Measurements from ENCODE around the gene MED12L. TPM values are rescaled to one million over a fixed set of nuclear protein-coding genes. Genes with fewer than 3 reads are reported as not detected.
A peak's percentile ranks its signal among the peaks of the same experiment; 100 is the strongest.

MED12L gene
- total and polyA plus RNA-seq, 9 donors: 2.6 to 11.7 (median 6.8) TPM

- Histone ChIP-seq H3K27ac (ENCODE audit: low read length) (no peak overlapping the region), H3K27me3 (ENCODE audit: control insufficient read depth, insufficient read depth, low read length) (no peaks in the 10 kb centered on the region), H3K9me3 (replicated peaks; ENCODE audit: control insufficient read depth, low read depth, low read length) (no peaks in the 10 kb centered on the region), H3K4me1 (ENCODE audit: control insufficient read depth, insufficient read depth, low read length) (no peaks in the 10 kb centered on the region), H3K36me3 (ENCODE audit: control insufficient read depth, insufficient read depth, low read length) (no peaks in the 10 kb centered on the region), H3K4me3 (ENCODE audit: low read length) (no peak overlapping the region)
- 97% methylated on average over 3 of the region's 6 CpGs for WGBS (ENCODE audit: insufficient coverage)
- DNase-seq: no peak
These were observed 120.0 kb downstream of the MED12L start for GRCh38 chr3:151205482-151205881.

- no CpG with 5 or more reads among the region's 3 CpGs for WGBS (ENCODE audit: insufficient coverage)
- H3K4me1 ChIP-seq (ENCODE audit: control insufficient read depth, insufficient read depth, low read length): no peaks in the 10 kb centered on the region
- no peaks in the 10 kb centered on the region for H3K9me3 ChIP-seq (replicated peaks; ENCODE audit: control insufficient read depth, low read depth, low read length)
- DNase-seq: no peak
- no peak overlapping the region for H3K27ac ChIP-seq (ENCODE audit: low read length)
- H3K36me3 ChIP-seq (ENCODE audit: control insufficient read depth, insufficient read depth, low read length): no peaks in the 10 kb centered on the region
- H3K27me3 ChIP-seq (ENCODE audit: control insufficient read depth, insufficient read depth, low read length): no peaks in the 10 kb centered on the region
- no peak overlapping the region for H3K4me3 ChIP-seq (ENCODE audit: low read length)
These were observed 120.7 kb downstream of the MED12L start for GRCh38 chr3:151206201-151206600.

- no peak overlapping the region for H3K27ac ChIP-seq (ENCODE audit: low read length)
- no peaks in the 10 kb centered on the region for H3K9me3 ChIP-seq (replicated peaks; ENCODE audit: control insufficient read depth, low read depth, low read length)
These were observed 124.2 kb downstream of the MED12L start for GRCh38 chr3:151209654-151210053.

GRCh38 chr3:151210676-151211381 lies 125.4 kb downstream of the MED12L start:
- no peaks in the 10 kb centered on the region for H3K27me3 ChIP-seq (ENCODE audit: control insufficient read depth, insufficient read depth, low read length)
- 29% methylated on average over 1 of the region's 4 CpGs for WGBS (ENCODE audit: insufficient coverage)
- H3K27ac ChIP-seq (ENCODE audit: low read length): no peak overlapping the region
- H3K9me3 ChIP-seq (replicated peaks; ENCODE audit: control insufficient read depth, low read depth, low read length): no peaks in the 10 kb centered on the region
- H3K4me3 ChIP-seq (ENCODE audit: low read length): no peak overlapping the region
- no peaks in the 10 kb centered on the region for H3K36me3 ChIP-seq (ENCODE audit: control insufficient read depth, insufficient read depth, low read length)
- no peaks in the 10 kb centered on the region for H3K4me1 ChIP-seq (ENCODE audit: control insufficient read depth, insufficient read depth, low read length)
- peak; percentile 32 for DNase-seq

More at GRCh38 chr3:151209654-151210053, 124.2 kb downstream of the MED12L start:
- Histone ChIP-seq H3K4me1 (ENCODE audit: control insufficient read depth, insufficient read depth, low read length) (no peaks in the 10 kb centered on the region), H3K27me3 (ENCODE audit: control insufficient read depth, insufficient read depth, low read length) (no peaks in the 10 kb centered on the region), H3K36me3 (ENCODE audit: control insufficient read depth, insufficient read depth, low read length) (no peaks in the 10 kb centered on the region), H3K4me3 (ENCODE audit: low read length) (no peak overlapping the region)
- WGBS (ENCODE audit: insufficient coverage): 100% methylated on average over 1 of the region's 3 CpGs
- no peak for DNase-seq

GRCh38 chr3:151213151-151213550 lies 127.7 kb downstream of the MED12L start:
- Histone ChIP-seq H3K4me3 (ENCODE audit: low read length) (no peak overlapping the region), H3K27me3 (ENCODE audit: control insufficient read depth, insufficient read depth, low read length) (no peaks in the 10 kb centered on the region), H3K36me3 (ENCODE audit: control insufficient read depth, insufficient read depth, low read length) (no peaks in the 10 kb centered on the region), H3K27ac (ENCODE audit: low read length) (no peak overlapping the region), H3K4me1 (ENCODE audit: control insufficient read depth, insufficient read depth, low read length) (peaks cover 4% of the 10 kb centered on the region), H3K9me3 (replicated peaks; ENCODE audit: control insufficient read depth, low read depth, low read length) (no peaks in the 10 kb centered on the region)
- DNase-seq: peak; percentile 18
- 93% methylated on average over 2 of the region's 4 CpGs for WGBS (ENCODE audit: insufficient coverage)

- H3K36me3 ChIP-seq (ENCODE audit: control insufficient read depth, insufficient read depth, low read length): no peaks in the 10 kb centered on the region
- no peaks in the 10 kb centered on the region for H3K27me3 ChIP-seq (ENCODE audit: control insufficient read depth, insufficient read depth, low read length)
- H3K4me1 ChIP-seq (ENCODE audit: control insufficient read depth, insufficient read depth, low read length): peaks cover 4% of the 10 kb centered on the region
- WGBS (ENCODE audit: insufficient coverage): 89% methylated on average over 5 of the region's 5 CpGs
- no peaks in the 10 kb centered on the region for H3K9me3 ChIP-seq (replicated peaks; ENCODE audit: control insufficient read depth, low read depth, low read length)
- DNase-seq: no peak
- no peak overlapping the region for H3K4me3 ChIP-seq (ENCODE audit: low read length)
- no peak overlapping the region for H3K27ac ChIP-seq (ENCODE audit: low read length)
These were observed 128.4 kb downstream of the MED12L start for GRCh38 chr3:151213881-151214280.

- H3K27me3 ChIP-seq (ENCODE audit: control insufficient read depth, insufficient read depth, low read length): no peaks in the 10 kb centered on the region
- no peaks in the 10 kb centered on the region for H3K9me3 ChIP-seq (replicated peaks; ENCODE audit: control insufficient read depth, low read depth, low read length)
- no peak overlapping the region for H3K27ac ChIP-seq (ENCODE audit: low read length)
- no peaks in the 10 kb centered on the region for H3K36me3 ChIP-seq (ENCODE audit: control insufficient read depth, insufficient read depth, low read length)
- DNase-seq: no peak
- WGBS (ENCODE audit: insufficient coverage): no CpG with 5 or more reads among the region's 1 CpG
- peaks cover 4% of the 10 kb centered on the region for H3K4me1 ChIP-seq (ENCODE audit: control insufficient read depth, insufficient read depth, low read length)
- H3K4me3 ChIP-seq (ENCODE audit: low read length): no peak overlapping the region
These were observed 129.0 kb downstream of the MED12L start for GRCh38 chr3:151214459-151214858.

GRCh38 chr3:151216641-151217607 lies 131.5 kb downstream of the MED12L start:
- peaks cover 4% of the 10 kb centered on the region for H3K4me1 ChIP-seq (ENCODE audit: control insufficient read depth, insufficient read depth, low read length)
- H3K9me3 ChIP-seq (replicated peaks; ENCODE audit: control insufficient read depth, low read depth, low read length): no peaks in the 10 kb centered on the region
- H3K36me3 ChIP-seq (ENCODE audit: control insufficient read depth, insufficient read depth, low read length): no peaks in the 10 kb centered on the region
- H3K27ac ChIP-seq (ENCODE audit: low read length): peak overlapping the region; percentile 65
- H3K27me3 ChIP-seq (ENCODE audit: control insufficient read depth, insufficient read depth, low read length): no peaks in the 10 kb centered on the region
- DNase-seq: peak; percentile 76
- H3K4me3 ChIP-seq (ENCODE audit: low read length): no peak overlapping the region
- WGBS (ENCODE audit: insufficient coverage): no CpG with 5 or more reads among the region's 3 CpGs

GRCh38 chr3:151218136-151218535 lies 132.7 kb downstream of the MED12L start:
- no peak for DNase-seq
- Histone ChIP-seq H3K4me1 (ENCODE audit: control insufficient read depth, insufficient read depth, low read length) (peaks cover 4% of the 10 kb centered on the region), H3K27ac (ENCODE audit: low read length) (no peak overlapping the region), H3K9me3 (replicated peaks; ENCODE audit: control insufficient read depth, low read depth, low read length) (no peaks in the 10 kb centered on the region), H3K36me3 (ENCODE audit: control insufficient read depth, insufficient read depth, low read length) (no peaks in the 10 kb centered on the region), H3K4me3 (ENCODE audit: low read length) (no peak overlapping the region), H3K27me3 (ENCODE audit: control insufficient read depth, insufficient read depth, low read length) (no peaks in the 10 kb centered on the region)
- WGBS (ENCODE audit: insufficient coverage): no CpG with 5 or more reads among the region's 1 CpG

- H3K4me1 ChIP-seq (ENCODE audit: control insufficient read depth, insufficient read depth, low read length): peaks cover 4% of the 10 kb centered on the region
- WGBS (ENCODE audit: insufficient coverage): no CpG with 5 or more reads among the region's 1 CpG
- no peaks in the 10 kb centered on the region for H3K9me3 ChIP-seq (replicated peaks; ENCODE audit: control insufficient read depth, low read depth, low read length)
- no peaks in the 10 kb centered on the region for H3K27me3 ChIP-seq (ENCODE audit: control insufficient read depth, insufficient read depth, low read length)
- no peak for DNase-seq
- H3K4me3 ChIP-seq (ENCODE audit: low read length): no peak overlapping the region
- H3K36me3 ChIP-seq (ENCODE audit: control insufficient read depth, insufficient read depth, low read length): no peaks in the 10 kb centered on the region
- H3K27ac ChIP-seq (ENCODE audit: low read length): no peak overlapping the region
These were observed 133.6 kb downstream of the MED12L start for GRCh38 chr3:151219056-151219455.

Data from muscle of leg (tissue), 11 donors.